Keratinocyte (primary cell): Measurements from ENCODE around the gene PLEKHA6.

Experiments
- CTCF ChIP-seq, 3 experiments: IDR thresholded peaks in 1 of 3; conservative IDR thresholded peaks in 1 of 3; optimal IDR thresholded peaks in 1 of 3; 2 replicates in 2 of 3; 3 replicates in 1 of 3; pipeline versions ENCODE3 to v1.5.1; 2011; ENCODE audit warnings: low read length in 3 of 3, mild to moderate bottlenecking in 3 of 3, moderate library complexity in 2 of 3, control low read depth in 1 of 3, inconsistent platforms in 1 of 3; ENCODE audit not compliant: insufficient read depth in 2 of 3; ENCODE audit errors: extremely low read depth in 1 of 3
- EZH2 ChIP-seq: IDR thresholded peaks from one replicate; pipeline ENCODE4 v1.6.1; 2012; ENCODE audit warnings: inconsistent platforms, mild to moderate bottlenecking, low read length, moderate library complexity

- TF ChIP-seq CTCF (optimal IDR thresholded peaks at IDR 0.05 in 1 of 3, IDR thresholded peaks at IDR 0.05 in 1 of 3, conservative IDR thresholded peaks at IDR 0.05 in 1 of 3; ENCODE audit: extremely low read depth in 1 of 3, insufficient read depth in 2 of 3, low read length in 3 of 3) (no peak), EZH2 (no peak)
Observed at GRCh38 chr1:204299814-204300365, 59.8 kb downstream of the PLEKHA6 start.
